HG03378 (cell line): ENCODE results near the gene PRKCH.

ENCODE experiments used
- ATAC-seq: cut with Tn5 transposase; IDR thresholded peaks from one replicate; pipeline ENCODE4 v1.9.1; 2021; ENCODE audit warnings: mild to moderate bottlenecking, moderate library complexity; ENCODE audit not compliant: unreplicated experiment

Gene PRKCH

DNA sequence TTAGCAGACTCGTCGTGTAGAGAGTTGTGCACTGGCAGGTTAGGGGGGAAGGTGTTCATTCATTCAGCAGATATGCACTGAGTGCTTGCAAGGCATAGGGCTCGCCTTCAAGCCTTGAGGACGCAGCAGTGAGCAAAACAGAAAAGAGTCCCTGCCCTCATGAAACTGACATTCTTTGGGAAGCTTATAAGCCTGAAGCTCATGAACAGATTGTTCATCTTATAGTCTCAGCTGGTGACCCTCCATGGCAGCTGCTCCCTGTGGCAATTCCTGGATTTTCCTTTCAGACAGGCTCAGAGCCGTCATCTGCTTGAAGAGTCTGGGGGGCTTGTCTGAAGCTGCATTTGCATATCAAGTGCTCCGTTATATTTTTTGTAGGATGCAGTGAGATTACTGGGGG is 148.4 kb downstream of the PRKCH start:
- ATAC-seq, result no peak

DNA sequence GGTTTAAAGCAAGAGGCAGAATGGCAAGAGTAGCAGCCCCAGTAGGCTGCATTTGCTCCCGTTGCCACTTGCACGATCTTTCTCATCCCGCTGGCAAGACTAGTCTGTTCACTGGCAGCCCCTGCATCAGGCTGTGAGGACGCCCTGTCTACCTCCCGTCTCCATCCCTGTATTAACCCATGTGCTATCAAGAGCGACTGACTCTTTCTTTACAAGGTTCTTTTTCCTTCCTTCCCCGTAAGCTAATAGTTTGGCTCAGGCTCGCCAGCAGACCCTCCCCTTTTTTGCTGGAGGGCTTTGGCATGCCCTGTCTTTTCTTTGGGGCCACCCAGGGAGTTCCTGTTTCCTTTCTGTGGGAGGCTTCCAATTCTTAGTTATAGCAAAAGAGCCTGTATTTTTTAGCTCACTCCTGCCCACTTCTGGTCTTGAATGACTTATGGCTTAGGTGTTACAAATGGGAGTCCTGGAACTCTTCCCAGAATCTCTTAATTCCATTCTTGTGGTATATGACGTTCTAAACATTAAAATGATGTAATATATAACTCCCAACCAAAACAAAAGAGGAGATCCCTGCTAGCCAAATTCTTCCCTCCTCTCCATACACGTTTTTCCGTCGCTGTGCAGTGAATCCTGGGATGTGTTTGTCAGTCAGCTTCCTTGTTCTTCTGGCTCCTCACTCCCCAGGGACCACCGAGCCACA is 149.0 kb downstream of the PRKCH start:
- ATAC-seq, result no peak

DNA sequence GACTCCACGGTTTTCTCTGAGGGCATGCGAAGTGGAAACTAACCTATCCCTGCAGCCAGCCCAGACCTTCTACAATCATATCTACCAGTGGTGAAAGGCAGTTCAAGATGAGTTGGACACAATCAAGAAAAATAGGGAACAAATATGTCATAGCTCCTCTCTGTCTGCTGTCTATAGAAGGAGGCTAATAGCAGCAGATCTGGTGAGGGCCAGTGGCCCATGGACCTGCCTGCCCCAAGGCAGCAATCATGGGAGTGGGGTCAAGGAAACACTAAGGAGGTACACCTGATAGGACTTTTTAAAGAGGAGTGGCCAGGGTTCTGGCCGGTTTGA is 149.5 kb downstream of the PRKCH start:
- no peak for ATAC-seq

DNA sequence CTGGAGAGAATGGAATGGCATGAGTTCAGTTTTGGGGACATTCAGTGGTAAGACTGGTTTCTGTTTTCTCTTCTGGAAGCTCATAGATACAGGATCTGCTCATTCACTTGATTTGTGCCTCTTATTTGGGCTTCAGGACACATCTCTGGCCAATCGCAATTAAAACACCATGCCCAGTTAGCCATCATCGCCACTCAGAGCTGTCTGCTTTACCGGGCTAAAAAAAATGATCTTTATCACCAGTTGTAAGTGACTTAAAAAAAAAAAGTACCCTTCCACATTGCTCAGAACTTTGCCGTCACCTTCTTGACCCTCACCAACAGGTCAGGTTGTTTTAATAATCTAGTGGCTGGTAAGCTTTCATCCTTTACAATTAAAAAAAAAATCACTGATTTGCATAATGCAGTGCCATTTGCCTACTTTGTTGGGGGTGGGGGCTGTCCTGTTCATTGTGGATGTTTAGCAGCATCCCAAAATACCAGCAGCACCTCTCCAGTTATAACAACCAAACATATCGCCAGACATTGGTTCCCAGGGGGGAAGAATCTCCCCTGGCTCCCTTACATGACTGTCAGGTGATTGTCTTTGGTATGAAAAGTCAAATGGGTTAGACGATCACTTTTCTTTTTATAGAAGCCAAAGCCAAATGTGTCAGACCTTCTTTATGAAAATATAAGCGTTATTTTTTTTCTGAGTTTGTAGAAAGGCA is 150.1 kb downstream of the PRKCH start:
- ATAC-seq, result no peak

DNA sequence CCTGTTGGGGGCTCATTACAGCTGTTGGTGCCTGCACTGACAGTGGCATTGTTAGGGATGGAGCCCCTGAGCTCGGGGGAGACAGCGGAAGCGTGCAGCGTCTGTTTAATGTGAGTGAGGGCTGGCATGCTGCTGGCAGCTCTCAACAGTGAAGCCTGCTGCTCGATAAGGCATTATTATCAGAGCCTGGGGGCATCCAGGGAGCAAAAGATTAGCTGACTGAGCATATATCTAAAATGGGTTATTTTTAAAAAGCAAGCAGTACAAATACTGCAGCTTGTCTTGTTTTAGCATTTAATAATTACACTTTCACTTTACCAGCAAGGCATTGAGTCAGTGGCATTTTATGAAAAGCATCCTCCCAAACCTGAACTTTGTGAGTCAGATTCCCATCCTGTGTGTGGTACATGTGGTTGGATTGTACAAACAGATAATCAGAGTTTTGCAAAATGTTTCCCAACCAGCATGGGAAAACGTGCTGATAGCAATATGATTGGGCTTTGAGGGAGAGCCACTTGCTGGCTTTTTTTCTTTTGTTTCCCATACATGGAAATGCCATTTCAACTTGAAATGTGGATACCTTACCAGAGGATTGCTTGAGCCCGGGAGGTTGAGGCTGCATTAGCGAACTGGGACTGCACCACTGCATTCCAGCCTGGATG is 150.8 kb downstream of the PRKCH start:
- ATAC-seq, result no peak

DNA sequence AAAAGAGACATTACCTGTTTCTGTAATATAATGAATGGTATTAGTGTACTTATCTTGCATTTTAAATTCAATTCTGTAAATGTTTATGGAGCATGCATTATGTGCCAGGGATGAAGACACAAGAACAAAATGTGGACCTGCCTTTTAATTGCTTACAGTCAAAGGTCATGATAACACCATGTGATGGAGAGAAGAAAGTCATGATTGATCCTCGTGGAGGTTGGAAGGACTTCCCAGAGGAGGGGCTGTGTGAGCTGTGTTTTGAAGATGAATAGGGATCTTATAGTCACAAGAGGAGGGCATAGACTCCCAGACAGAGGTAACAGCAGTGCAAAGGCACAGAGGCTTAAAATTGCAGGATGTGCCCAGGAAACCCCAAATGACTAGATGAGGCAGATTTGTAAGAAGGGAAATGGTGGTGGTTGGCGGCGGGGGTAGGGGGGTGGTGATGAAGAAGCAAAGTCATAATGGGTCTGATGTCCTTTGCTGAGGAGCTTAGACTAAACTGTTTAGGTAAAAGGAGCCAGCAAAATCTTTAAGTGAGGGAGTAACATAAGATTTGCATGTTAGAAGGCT is 151.5 kb downstream of the PRKCH start:
- ATAC-seq, result no peak

DNA sequence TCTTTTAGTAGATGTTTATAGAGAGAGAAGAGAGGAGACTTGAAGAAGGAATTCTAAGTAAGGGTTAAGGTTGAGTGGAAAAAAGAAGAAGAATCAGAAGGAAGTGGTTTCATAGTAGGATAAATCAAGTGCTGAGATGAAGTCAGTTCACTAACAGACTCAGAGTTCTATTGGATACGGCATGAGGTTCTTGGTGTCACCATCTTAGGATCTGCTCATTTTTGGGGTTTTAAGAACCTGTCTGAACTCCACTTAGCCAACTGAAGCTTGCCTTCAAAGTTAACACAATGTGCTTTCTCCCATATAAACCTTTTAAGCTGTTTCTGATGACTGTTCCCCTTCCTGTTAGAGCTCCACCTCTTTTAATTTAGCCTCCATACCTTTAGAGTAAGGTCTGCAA is 152.6 kb downstream of the PRKCH start:
- ATAC-seq, result no peak

DNA sequence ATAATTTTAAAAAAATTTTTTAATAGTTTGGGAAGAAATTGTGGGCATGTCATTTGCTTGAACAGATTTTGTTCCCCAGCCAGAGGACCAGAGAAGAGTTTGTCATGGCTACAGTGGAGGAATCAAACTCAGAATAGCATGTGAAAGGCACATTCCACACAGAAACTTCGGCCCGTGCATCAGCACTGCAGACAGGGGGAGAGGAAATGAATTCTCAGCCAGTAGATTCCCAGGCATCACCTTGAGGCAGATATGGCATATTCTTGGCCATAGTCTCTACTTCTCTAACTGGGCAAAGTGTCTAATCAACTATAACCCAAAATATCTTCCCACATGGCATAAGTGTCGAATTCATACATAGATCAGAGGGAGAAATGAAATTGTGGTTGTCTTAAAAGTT is 153.3 kb downstream of the PRKCH start:
- ATAC-seq, result no peak

DNA sequence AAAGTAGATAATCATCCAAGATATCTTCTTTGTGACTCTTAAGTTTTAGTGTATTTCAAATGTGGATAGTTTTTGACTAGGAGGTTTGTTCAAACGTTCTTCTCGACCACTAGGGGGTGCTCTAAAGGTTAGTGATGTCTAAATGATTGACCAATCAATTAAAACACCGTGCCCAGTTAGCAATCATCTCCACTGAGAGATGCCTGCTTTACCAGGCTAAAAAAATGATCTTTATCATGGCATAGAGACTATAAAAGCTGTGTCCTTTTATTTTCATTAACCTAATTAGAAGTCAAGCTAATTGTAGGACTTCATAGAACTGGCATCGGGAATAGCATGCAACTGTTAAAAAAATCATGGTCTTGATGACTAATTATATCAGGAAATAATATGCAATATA is 153.9 kb downstream of the PRKCH start:
- no peak for ATAC-seq

DNA sequence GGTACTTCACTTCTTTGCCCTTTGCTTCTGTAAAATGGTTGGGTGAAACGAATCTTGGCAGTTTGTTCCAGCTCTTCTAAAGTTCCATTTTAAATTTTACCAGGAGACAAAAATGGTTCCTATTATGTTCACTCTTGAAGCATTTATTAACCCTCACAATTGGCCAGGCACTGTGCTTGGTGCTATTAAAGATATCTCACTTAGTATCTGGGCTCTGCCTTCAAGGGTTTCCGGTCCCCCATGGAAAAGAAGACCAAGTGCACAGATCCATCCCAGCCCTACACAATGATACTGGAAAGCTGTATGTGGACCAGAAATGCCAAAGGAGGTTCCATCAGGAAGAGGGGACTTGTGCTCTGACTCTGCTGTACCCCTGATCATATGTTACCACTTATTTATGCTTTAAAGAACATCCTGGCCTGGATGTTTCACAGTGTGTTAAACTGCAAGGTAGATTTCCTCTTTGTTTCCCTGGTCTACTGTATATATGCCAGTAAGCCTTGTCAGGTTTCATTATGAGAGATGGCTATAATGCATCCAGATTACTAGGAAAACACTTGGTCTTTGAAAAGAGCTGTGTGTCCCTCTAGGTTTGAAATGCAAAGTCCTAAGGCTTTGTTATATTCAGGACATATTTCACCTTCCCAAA is 154.8 kb downstream of the PRKCH start:
- ATAC-seq, result peak; percentile 13

DNA sequence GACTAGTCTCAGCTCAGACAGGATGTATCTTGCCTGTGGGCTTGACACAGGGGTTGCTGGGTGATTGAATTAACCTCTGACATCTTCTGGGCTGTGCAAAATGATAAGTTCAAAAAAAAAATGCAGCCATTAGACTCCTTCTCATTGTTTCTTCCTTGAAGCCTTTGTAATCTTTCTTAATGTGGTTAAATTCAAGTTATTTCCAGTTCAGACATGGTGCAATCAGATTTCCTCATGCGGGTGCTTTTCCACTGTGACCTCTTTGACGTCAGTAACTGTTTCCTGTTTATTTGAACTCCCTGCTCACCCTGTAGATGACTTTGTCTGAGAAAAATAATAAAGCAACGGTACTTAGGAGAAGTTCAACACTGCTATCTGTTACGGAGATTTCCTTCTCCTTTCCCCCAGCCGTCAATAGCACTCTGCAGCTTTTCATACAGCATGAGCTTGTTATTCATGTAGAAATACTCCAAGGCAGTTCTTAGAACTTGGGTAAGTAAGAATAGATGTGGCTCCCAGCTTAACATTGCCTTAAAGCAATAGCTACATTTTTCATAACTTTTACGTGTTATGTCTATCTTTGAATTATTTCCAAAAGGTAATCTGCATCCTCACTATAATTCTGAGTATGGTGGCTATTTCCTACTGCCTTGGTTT is 155.5 kb downstream of the PRKCH start:
- ATAC-seq, result peak; percentile 33

DNA sequence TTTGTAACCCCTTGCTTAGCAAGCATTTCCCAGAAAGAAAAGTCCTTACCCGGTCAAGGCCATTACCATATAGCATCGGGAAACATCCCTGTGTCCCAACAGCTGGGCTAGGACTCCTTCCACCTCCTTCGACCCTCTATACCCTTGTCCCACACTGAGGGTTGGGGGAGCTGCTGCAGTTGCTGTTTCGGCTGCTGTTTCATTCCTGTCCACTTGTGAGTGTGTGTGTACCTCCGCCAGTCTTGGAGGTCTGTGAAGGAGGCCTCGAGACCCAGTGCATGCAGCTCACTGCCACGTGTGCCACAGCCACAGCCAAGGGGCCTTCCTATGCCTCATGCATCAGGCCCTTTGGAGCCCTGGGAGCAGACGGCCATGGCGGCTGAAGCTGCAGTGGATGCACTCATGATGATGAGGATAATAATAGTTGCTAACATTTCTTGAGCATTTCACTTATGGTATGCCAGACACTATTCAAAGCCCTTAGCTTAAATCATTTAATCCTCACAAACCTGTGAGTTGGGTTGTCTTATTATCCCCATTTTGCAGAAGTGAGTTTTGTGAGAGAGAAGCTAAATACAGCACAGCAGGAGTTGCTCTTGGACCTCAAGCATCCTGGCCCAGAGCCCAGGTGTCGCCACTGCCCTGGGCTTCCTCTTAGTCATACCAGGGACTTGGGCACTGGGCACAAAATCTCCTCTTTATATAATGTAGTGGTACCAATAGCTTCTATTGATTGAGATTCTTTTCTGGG is 156.5 kb downstream of the PRKCH start:
- no peak for ATAC-seq

DNA sequence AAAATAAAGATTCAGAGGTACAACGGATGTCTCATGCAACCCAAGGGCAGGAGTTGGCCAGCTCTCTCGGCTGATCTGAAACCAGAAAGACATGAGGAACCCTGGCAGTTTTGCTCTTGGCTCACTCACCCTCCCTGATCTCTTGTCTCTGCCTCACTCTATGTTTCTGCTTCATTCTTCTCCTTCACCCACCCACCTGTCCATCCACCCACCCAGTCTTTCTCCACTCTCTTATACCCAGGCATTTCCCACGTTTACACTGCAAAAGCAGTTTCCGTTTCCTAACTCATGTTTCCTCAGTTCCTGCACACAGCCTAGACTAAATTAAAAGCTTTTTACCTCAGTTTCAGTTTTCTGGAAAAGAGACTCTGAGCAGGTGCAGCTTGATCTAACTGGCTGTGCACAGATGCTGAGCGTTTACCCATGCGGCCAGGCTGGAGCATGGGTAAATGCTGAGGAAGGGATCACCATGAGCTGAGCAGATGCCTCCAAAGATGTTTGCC is 157.6 kb downstream of the PRKCH start:
- peak; percentile 35 for ATAC-seq

DNA sequence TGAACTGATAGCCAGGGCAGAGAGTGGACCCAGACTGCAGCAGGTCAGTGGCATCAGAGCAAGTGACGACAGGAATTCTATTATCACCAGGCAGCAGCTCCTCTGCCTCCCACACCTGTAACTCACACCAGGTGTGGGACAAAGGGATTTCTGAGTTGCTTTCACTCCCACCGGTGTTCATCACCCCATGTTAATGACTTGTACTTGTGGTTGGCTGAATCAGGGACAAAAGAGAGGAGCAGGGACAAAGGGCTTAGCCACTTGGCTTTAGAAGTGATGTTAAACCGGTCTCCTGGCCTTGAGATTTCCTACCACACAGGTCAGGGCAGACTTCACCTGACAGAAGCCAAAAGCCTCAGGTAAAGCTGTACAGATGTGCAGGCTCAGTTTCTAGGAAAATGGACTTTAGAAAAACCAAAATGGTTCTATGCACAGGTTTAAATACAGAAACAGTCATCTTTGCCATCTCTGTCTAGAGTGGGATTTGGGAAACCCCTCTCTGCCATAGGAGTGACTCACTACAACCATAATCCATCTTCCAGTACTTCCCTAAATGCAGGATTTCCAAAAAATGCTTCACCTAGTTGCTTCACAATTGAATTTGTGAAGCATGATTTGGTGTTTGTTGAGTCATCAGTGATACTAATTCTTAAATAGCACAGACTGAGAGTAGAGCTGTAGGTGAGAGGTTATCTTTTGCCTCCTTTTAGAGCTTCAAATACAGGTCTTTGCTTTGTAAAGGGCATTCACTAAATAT is 158.5 kb downstream of the PRKCH start:
- ATAC-seq, result no peak

DNA sequence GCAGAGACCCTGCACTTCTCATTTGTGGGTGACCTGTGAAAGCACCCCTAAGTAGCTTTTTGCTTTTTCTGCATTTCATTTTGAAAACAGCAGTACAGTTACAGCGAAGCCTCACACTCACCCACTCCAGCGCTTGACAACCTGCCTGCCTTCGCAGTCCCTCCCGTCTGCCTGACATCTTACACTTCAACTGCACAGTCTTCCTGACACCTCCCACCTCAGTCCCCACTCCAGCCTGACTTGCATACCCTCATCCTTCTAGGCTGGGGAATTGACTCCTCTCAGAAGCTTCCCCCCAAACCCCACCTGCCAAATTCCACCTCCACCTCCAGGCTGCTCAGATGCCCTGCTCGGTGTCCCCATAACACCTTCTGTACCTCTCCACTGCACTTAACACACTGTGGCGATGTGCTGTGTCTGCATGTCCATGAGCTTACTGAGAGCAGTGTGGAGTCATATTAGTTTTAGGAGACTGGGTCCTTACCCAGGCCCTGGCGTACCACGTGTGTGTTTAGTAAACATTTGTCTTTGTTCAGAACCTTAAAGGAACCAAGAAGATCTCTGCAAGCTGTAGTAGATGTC is 159.4 kb downstream of the PRKCH start:
- no peak for ATAC-seq

DNA sequence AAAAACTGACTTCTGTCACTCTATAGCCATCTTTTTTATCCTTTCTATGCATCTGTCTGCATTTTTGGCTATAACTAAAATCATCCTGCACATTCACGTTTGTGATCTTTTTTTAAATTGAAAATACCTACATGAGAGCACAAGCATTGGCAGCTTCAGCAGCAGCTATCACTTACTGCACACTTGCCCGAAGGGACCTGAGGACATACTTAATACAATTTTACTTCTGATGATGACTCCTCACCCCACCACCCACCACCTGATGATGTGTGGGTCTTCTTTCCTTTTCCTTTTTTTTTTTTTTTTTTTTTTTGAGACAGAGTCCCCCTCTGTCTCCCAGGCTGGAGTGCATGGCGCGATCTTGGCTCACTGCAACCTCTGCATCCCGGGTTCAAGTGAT is 160.3 kb downstream of the PRKCH start:
- no peak for ATAC-seq

DNA sequence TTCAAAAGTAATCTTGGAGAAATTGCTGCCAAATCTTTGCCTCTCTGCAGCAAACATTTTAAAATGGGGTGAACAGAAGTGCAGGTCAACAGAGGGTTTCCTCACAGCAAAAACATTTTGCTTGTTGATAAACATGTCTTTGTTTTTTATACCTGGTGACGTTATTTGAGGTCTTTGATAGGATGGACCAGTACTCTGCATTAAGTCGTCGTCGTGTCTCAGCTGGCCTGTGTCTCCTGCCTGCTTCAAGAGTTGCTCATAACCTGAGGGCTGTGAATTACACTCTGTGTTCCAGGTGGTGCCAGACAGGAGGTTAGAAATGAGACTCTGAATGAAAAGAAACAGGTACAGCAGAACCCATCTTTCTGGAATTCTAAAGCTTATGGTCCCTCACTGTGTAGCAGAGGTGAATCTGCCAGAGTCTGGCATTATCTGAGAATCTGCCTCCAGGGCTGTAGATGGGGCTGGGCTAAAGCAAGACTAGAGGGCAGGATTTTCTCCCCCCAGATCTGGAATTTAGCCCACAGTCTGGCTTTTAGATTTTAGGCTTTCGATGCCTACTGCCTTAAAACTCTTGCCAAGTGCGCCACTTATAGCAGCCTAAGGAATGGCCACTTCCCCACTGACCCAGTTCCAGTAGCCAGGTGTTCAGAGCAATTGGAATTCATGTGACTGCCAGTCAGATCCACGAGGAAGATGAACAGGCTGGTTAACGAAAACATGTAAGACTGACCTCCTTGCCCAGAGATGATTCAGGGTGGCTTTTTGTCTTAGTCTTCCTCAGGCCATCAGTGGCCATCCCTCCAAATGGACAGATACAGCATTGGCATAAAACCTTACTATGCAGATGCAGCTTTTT is 161.2 kb downstream of the PRKCH start:
- ATAC-seq, result no peak

DNA sequence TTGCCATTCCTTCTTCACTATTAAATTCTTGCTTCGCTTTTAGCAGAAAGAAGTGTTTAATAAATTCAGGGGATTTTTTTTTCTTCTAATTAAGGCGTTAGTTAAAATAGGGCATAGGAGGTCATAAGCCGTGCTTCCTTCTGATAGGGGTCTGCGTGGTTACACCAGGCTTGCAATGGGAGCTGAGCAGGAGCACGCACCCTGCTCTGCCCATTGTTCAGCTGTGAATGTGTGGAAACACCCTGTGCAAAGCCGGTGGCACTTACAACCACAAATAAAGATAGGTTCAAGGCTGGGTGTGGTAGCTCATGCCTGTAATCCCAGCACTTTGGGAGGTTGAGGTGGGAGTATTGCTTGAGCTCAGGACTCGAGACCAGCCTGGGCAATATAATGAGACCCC is 162.1 kb downstream of the PRKCH start:
- no peak for ATAC-seq
